SK-N-SH (cell line): Measurements from ENCODE around the gene LY6G6D.
A peak's percentile ranks its signal among the peaks of the same experiment; 100 is the strongest.

ENCODE experiments used
- EP300 ChIP-seq, 2 experiments: IDR thresholded peaks; 2 replicates each; pipeline versions ENCODE4 v1.4.0 to v1.6.1; 2012; ENCODE audit warnings: borderline replicate concordance in 1 of 2, low read depth in 1 of 2, low read length in 1 of 2
- FOXJ3 ChIP-seq: sonication (generic); formaldehyde crosslinking; IDR thresholded peaks from 2 replicates; pipeline ENCODE4 v1.5.1; 2020; ENCODE audit warnings: mild to moderate bottlenecking, missing genetic modification reagents
- SMC3 ChIP-seq: IDR thresholded peaks from 2 replicates; pipeline ENCODE4 v1.6.1; 2012; ENCODE audit warnings: low read depth, low read length, improper control_type of control experiment
- TF ChIP-seq, protein P1 (sequence below): fragments of 200-600 bp; sonication (generic); IDR thresholded peaks from 2 replicates; pipeline ENCODE4 v1.6.1; 2017; ENCODE audit warnings: antibody characterized with exemption, mild to moderate bottlenecking, moderate library complexity

- TF ChIP-seq SMC3, result no peak
- TF ChIP-seq, protein P1, sequence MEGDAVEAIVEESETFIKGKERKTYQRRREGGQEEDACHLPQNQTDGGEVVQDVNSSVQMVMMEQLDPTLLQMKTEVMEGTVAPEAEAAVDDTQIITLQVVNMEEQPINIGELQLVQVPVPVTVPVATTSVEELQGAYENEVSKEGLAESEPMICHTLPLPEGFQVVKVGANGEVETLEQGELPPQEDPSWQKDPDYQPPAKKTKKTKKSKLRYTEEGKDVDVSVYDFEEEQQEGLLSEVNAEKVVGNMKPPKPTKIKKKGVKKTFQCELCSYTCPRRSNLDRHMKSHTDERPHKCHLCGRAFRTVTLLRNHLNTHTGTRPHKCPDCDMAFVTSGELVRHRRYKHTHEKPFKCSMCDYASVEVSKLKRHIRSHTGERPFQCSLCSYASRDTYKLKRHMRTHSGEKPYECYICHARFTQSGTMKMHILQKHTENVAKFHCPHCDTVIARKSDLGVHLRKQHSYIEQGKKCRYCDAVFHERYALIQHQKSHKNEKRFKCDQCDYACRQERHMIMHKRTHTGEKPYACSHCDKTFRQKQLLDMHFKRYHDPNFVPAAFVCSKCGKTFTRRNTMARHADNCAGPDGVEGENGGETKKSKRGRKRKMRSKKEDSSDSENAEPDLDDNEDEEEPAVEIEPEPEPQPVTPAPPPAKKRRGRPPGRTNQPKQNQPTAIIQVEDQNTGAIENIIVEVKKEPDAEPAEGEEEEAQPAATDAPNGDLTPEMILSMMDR, result no peak
- TF ChIP-seq EP300 (IDR thresholded peaks at IDR 0.05; ENCODE audit: borderline replicate concordance in 1 of 2, low read depth in 1 of 2, low read length in 1 of 2), result peak in 1 of 2 experiments; percentile 5; a peak in 1 of 4 replicates
- TF ChIP-seq FOXJ3 (CRISPR knock-in tag), result peak; percentile 18; the same call in 1 of the 2 replicates
These were observed 49.4 kb upstream of the LY6G6D start, which contains the start of gene CSNK2B for GRCh38 chr6:31665501-31666336.
